ENCODE results near the gene TOP1. TPM values are rescaled to one million over a fixed set of nuclear protein-coding genes. Genes with fewer than 3 reads are reported as not detected.

Gene TOP1
- total and polyA plus RNA-seq, 9 of the 15 experiments (the other 6 are each of a cell fraction or from before 2014, with no cell fraction given): 26.4 to 127 (median 39.6) TPM

GRCh38 chr20:41087777-41088176 lies 59.2 kb downstream of the TOP1 start:
- Histone ChIP-seq H4K20me1 (replicated peaks; ENCODE audit: control insufficient read depth, insufficient read depth, low read length) (no peaks in the 10 kb centered on the region; the same call in 1 of the 2 replicates), H3K79me2 (ENCODE audit: control insufficient read depth, insufficient read depth, low read length) (peaks cover 2% of the 10 kb centered on the region; the same call in 1 of the 3 replicates), H3K27ac (ENCODE audit: extremely low read depth, low read depth, low read length) (no peak overlapping the region), H3K9me3 (replicated peaks; ENCODE audit: control insufficient read depth, insufficient read depth, low read depth, low read length) (no peaks in the 10 kb centered on the region), H3K27me3 (ENCODE audit: control insufficient read depth in 2 of 2, insufficient read depth in 2 of 2, low read length in 2 of 2) (no peaks in the 10 kb centered on the region), H3K4me2 (ENCODE audit: insufficient read depth, low read length) (no peak overlapping the region), H3K9ac (ENCODE audit: insufficient read depth in 1 of 2, low read depth in 2 of 2, low read length in 2 of 2) (no peak overlapping the region), H2AFZ (ENCODE audit: low read depth, low read length) (no peak overlapping the region), H3K4me3 (no peak overlapping the region), H3K36me3 (ENCODE audit: control insufficient read depth, insufficient read depth, low read length) (peaks cover 68% of the 10 kb centered on the region), H3K9me1 (ENCODE audit: control insufficient read depth, insufficient read depth, low read length) (no peaks in the 10 kb centered on the region), H3K4me1 (replicated peaks in 1 of 2; ENCODE audit: control insufficient read depth in 2 of 2, insufficient read depth in 2 of 2, low read length in 2 of 2) (peaks cover 9 to 17% of the 10 kb centered on the region in 2 experiments)
- intact Hi-C loops (cut with micrococcal nuclease): loop anchor here (2.0 kb wide), 2 partner anchors 59 to 97 kb away; partner anchors contain the start of gene TOP1
- no TSS peak for BruUV-seq (replicated peaks)
- POLR2A ChIA-PET: interaction anchor here (1.8 to 2.1 kb wide), 2 partner anchors 7 to 53 kb away, joined by 4 to 12 read pairs; no protein-coding TSS in a partner anchor
- WGBS (ENCODE audit: insufficient coverage, low coverage, missing lambda C conversion rate): 93% methylated on average over 3 of the region's 3 CpGs
- DNase-seq (ENCODE audit: extremely low read depth in 1 of 4, low spot score in 3 of 4): no peak
- CTCF ChIA-PET (ENCODE audit: low intra/inter-chr PET ratio): no interaction called here
- no peak for ATAC-seq
- no peak for FAIRE-seq
- in situ Hi-C loops (cut with MboI): no loop called here
- TF ChIP-seq RBM25 (IDR thresholded peaks at IDR 0.05; ENCODE audit: low read depth, low read length, severe bottlenecking) (no peak), STAT5A (IDR thresholded peaks at IDR 0.05; ENCODE audit: borderline replicate concordance, low read length) (no peak), TEAD2 (tag; IDR thresholded peaks at IDR 0.05) (no peak), RAD21 (CRISPR knock-in tag; conservative IDR thresholded peaks at IDR 0.05 in 1 of 2, IDR thresholded peaks at IDR 0.05 in 1 of 2) (no peak), MBD2 (IDR thresholded peaks at IDR 0.05; ENCODE audit: borderline replicate concordance, low read depth) (no peak), MGA (IDR thresholded peaks at IDR 0.05) (no peak), BHLHE40 (IDR thresholded peaks at IDR 0.05; ENCODE audit: low read length) (no peak), SMARCC2 (IDR thresholded peaks at IDR 0.05; ENCODE audit: low read depth) (no peak), ILF3 (IDR thresholded peaks at IDR 0.05; ENCODE audit: borderline replicate concordance) (no peak)
